H1 (cell line): ENCODE measurements around the gene UBE3B. TPM values are rescaled to one million over a fixed set of nuclear protein-coding genes. Genes with fewer than 3 reads are reported as not detected.

Experiments used
- CTCF ChIA-PET: fragments of 300-600 bp; sonication (Branson Sonifier 250); formaldehyde crosslinking; loops from one replicate; lab custom pipeline; 2021; ENCODE audit not compliant: partially characterized antibody; lab: Charles Lee
- POLR2A ChIA-PET: fragments of 300-600 bp; sonication (Branson Sonifier 250); formaldehyde crosslinking; loops from one replicate; lab custom pipeline; 2021; ENCODE audit warnings: inconsistent platforms; ENCODE audit not compliant: partially characterized antibody; lab: Charles Lee
- DNase-seq, 2 experiments: peaks; one replicate each; pipeline versions ENCODE4 v3.0.0 to v3.0.0-alpha.2; 2010 to 2022; ENCODE audit warnings: low spot score in 2 of 2, low read depth in 1 of 2, mixed read lengths in 1 of 2
- FAIRE-seq: peaks from 2 replicates; lab custom pipeline; 2011; peaks lifted over from hg19 to GRCh38; lab: Jason Lieb, UNC
- H2AFZ ChIP-seq: 2 replicates; pipeline ENCODE4 v1.8.1; 2012; ENCODE audit warnings: low read length, inconsistent platforms
- H2AK5ac ChIP-seq: 2 replicates; pipeline ENCODE4 v1.6.1; 2013; ENCODE audit warnings: low read depth, low read length
- H2BK120ac ChIP-seq: replicated peaks from 2 replicates; pipeline ENCODE3; 2013; ENCODE audit warnings: low read depth, low read length, inconsistent platforms
- H2BK12ac ChIP-seq: 2 replicates; pipeline ENCODE4 v1.6.1; 2013; ENCODE audit warnings: low read depth, low read length
- H2BK15ac ChIP-seq: 2 replicates; pipeline ENCODE4 v1.6.1; 2013; ENCODE audit warnings: low read length
- H2BK20ac ChIP-seq: 2 replicates; pipeline ENCODE4 v1.6.1; 2013; ENCODE audit warnings: low read length
- H2BK5ac ChIP-seq: 2 replicates; pipeline ENCODE4 v1.6.1; 2013; ENCODE audit warnings: low read depth, low read length
- H3K14ac ChIP-seq: 2 replicates; pipeline ENCODE4 v1.6.1; 2013; ENCODE audit warnings: inconsistent platforms; ENCODE audit not compliant: insufficient read length
- H3K18ac ChIP-seq: 2 replicates; pipeline ENCODE4 v1.6.1; 2013; ENCODE audit warnings: low read length; ENCODE audit errors: extremely low read depth
- H3K23ac ChIP-seq: 2 replicates; pipeline ENCODE4 v1.6.1; 2013; ENCODE audit warnings: inconsistent platforms; ENCODE audit not compliant: insufficient read length
- H3K23me2 ChIP-seq: 2 replicates; pipeline ENCODE4 v1.6.1; 2013; ENCODE audit warnings: low read depth, low read length
- H3K27ac ChIP-seq: 2 replicates; pipeline ENCODE4 v1.6.1; 2011; ENCODE audit warnings: low read depth, low read length, inconsistent platforms
- H3K27me3 ChIP-seq, 4 experiments: replicated peaks in 1 of 4; 1 replicate in 1 of 4; 2 replicates in 3 of 4; pipeline versions ENCODE4 v1.6.1 to v1.8.1; 2011 to 2013; ENCODE audit warnings: low read length in 3 of 4, mild to moderate bottlenecking in 3 of 4, inconsistent platforms in 2 of 4, mixed read lengths in 2 of 4, moderate library complexity in 1 of 4; ENCODE audit not compliant: control insufficient read depth in 3 of 4, insufficient read depth in 3 of 4; ENCODE audit errors: extremely low read depth in 1 of 4
- H3K36me3 ChIP-seq, 4 experiments: 2 replicates each; pipeline versions ENCODE4 v1.6.1 to v1.8.1; 2011 to 2013; ENCODE audit warnings: mild to moderate bottlenecking in 4 of 4, low read length in 3 of 4, moderate library complexity in 2 of 4, control low read depth in 1 of 4, inconsistent platforms in 1 of 4; ENCODE audit not compliant: insufficient read depth in 4 of 4, control insufficient read depth in 2 of 4
- H3K4ac ChIP-seq: replicated peaks from 2 replicates; pipeline ENCODE3; 2013; ENCODE audit warnings: low read length, low read depth, mixed read lengths, inconsistent platforms; ENCODE audit not compliant: insufficient read length
- H3K4me1 ChIP-seq, 4 experiments: replicated peaks in 1 of 4; 1 replicate in 1 of 4; 2 replicates in 3 of 4; pipeline versions ENCODE4 v1.6.1 to v1.8.1; 2011 to 2013; ENCODE audit warnings: low read length in 3 of 4, inconsistent platforms in 2 of 4, mixed read lengths in 1 of 4; ENCODE audit not compliant: insufficient read depth in 4 of 4, control insufficient read depth in 3 of 4
- H3K4me2 ChIP-seq, 2 experiments: 2 replicates each; pipeline versions ENCODE4 v1.6.1 to v1.8.1; 2011 to 2013; ENCODE audit warnings: low read depth in 2 of 2, low read length in 2 of 2, control low read depth in 1 of 2, inconsistent platforms in 1 of 2, mild to moderate bottlenecking in 1 of 2; ENCODE audit not compliant: insufficient read depth in 1 of 2
- H3K4me3 ChIP-seq, 4 experiments: fragments of 200-600, 300-600 bp in 1 of 4; sonication (generic), shearing (Covaris generic), sonication (Bioruptor Twin) in 1 of 4; 2 replicates each; pipeline versions ENCODE4 v1.5.1 to v1.8.1; 2011 to 2016; ENCODE audit warnings: low read length in 4 of 4, low read depth in 3 of 4, control low read depth in 2 of 4, inconsistent platforms in 2 of 4, mild to moderate bottlenecking in 2 of 4, mixed read lengths in 1 of 4, moderate library complexity in 1 of 4; ENCODE audit not compliant: insufficient read depth in 2 of 4; ENCODE audit errors: extremely low read depth in 1 of 4
- H3K56ac ChIP-seq: replicated peaks from 2 replicates; pipeline ENCODE3; 2013; ENCODE audit warnings: low read depth, mild to moderate bottlenecking, mixed read lengths, low read length, inconsistent platforms; ENCODE audit not compliant: insufficient read length
- H3K79me1 ChIP-seq: 2 replicates; pipeline ENCODE4 v1.6.1; 2013; ENCODE audit warnings: low read depth, low read length, control low read depth
- H3K79me2 ChIP-seq, 2 experiments: 2 replicates each; pipeline versions ENCODE4 v1.6.1 to v1.8.1; 2012 to 2013; ENCODE audit warnings: low read length in 2 of 2, mild to moderate bottlenecking in 2 of 2, inconsistent platforms in 1 of 2; ENCODE audit not compliant: insufficient read depth in 2 of 2, control insufficient read depth in 1 of 2
- H3K9ac ChIP-seq, 4 experiments: replicated peaks in 1 of 4; 1 replicate in 1 of 4; 2 replicates in 3 of 4; pipeline versions ENCODE4 v1.6.1 to v1.8.1; 2011 to 2013; ENCODE audit warnings: low read depth in 3 of 4, low read length in 3 of 4, control low read depth in 2 of 4, mild to moderate bottlenecking in 2 of 4, moderate library complexity in 2 of 4, inconsistent platforms in 1 of 4; ENCODE audit errors: extremely low read depth in 1 of 4
- H3K9me3 ChIP-seq, 2 experiments: 2 replicates each; pipeline versions ENCODE4 v1.6.1 to v1.8.1; 2012 to 2013; ENCODE audit warnings: mild to moderate bottlenecking in 2 of 2, moderate library complexity in 2 of 2, control low read depth in 1 of 2, inconsistent platforms in 1 of 2, low read depth in 1 of 2, low read length in 1 of 2, mixed read lengths in 1 of 2; ENCODE audit not compliant: insufficient read depth in 2 of 2
- H4K20me1 ChIP-seq, 2 experiments: replicated peaks in 1 of 2; 2 replicates each; pipeline versions ENCODE3 to v1.8.1; 2011 to 2013; ENCODE audit warnings: inconsistent platforms in 2 of 2, low read length in 2 of 2, mild to moderate bottlenecking in 1 of 2; ENCODE audit not compliant: insufficient read depth in 2 of 2, control insufficient read depth in 1 of 2
- H4K5ac ChIP-seq: 2 replicates; pipeline ENCODE4 v1.6.1; 2013; ENCODE audit warnings: low read length, low read depth, mixed read lengths, inconsistent platforms; ENCODE audit not compliant: insufficient read length
- H4K8ac ChIP-seq: 2 replicates; pipeline ENCODE4 v1.8.0; 2013; ENCODE audit warnings: mild to moderate bottlenecking, moderate library complexity, low read length, inconsistent platforms; ENCODE audit not compliant: insufficient read depth; ENCODE audit errors: extremely low read depth
- H4K91ac ChIP-seq: replicated peaks from 2 replicates; pipeline ENCODE3; 2013; ENCODE audit warnings: low read length, mixed read lengths, inconsistent platforms; ENCODE audit not compliant: insufficient read length
- BCL11A ChIP-seq, 2 experiments: IDR thresholded peaks; one replicate each; pipeline ENCODE4 v1.6.1; 2011; ENCODE audit warnings: low read depth in 2 of 2, low read length in 2 of 2, mild to moderate bottlenecking in 2 of 2
- E2F6 ChIP-seq: IDR thresholded peaks from 2 replicates; pipeline ENCODE4 v1.6.1; 2012; ENCODE audit warnings: inconsistent platforms
- EZH2 ChIP-seq: fragments of 200-600 bp; sonication (generic); IDR thresholded peaks from 2 replicates; pipeline ENCODE4 v1.7.1; 2012; ENCODE audit warnings: low read depth, mild to moderate bottlenecking, moderate library complexity, low read length, inconsistent platforms; ENCODE audit not compliant: severe bottlenecking
- POLR2A ChIP-seq, 2 experiments: IDR thresholded peaks; 1 replicate in 1 of 2; 2 replicates in 1 of 2; pipeline ENCODE4 v1.6.1; 2011; ENCODE audit warnings: low read depth in 2 of 2, low read length in 2 of 2, mild to moderate bottlenecking in 2 of 2; ENCODE audit errors: control extremely low read depth in 1 of 2
- POLR2AphosphoS5 ChIP-seq: IDR thresholded peaks from 2 replicates; pipeline ENCODE4 v1.6.1; 2011; ENCODE audit warnings: low read depth, low read length
- RBBP5 ChIP-seq: IDR thresholded peaks from 2 replicates; pipeline ENCODE4 v1.7.1; 2012; ENCODE audit warnings: low read depth, mild to moderate bottlenecking, inconsistent platforms, low read length, moderate library complexity, borderline replicate concordance
- TAF7 ChIP-seq: optimal IDR thresholded peaks from 2 replicates; pipeline ENCODE3; 2011; ENCODE audit warnings: low read depth, mild to moderate bottlenecking, inconsistent platforms, low read length, moderate library complexity, borderline replicate concordance
- TBP ChIP-seq: IDR thresholded peaks from 2 replicates; pipeline ENCODE4 v1.6.1; 2011; ENCODE audit warnings: low read depth, low read length, improper control_type of control experiment
- TCF12 ChIP-seq: IDR thresholded peaks from 2 replicates; pipeline ENCODE4 v1.6.1; 2011; ENCODE audit warnings: low read depth, mild to moderate bottlenecking, low read length
- YY1 ChIP-seq: IDR thresholded peaks from 2 replicates; pipeline ENCODE4 v1.6.1; 2011; ENCODE audit warnings: low read depth, mild to moderate bottlenecking, low read length
- WGBS, 2 experiments: shearing (Covaris generic) in 1 of 2; methylation state at CpG; one replicate each; pipeline versions ENCODE4 v1.1.6 to v1.1.7; 2013 to 2015; ENCODE audit warnings: low lambda C conversion rate in 2 of 2, mixed read lengths in 2 of 2, inconsistent platforms in 1 of 2, low coverage in 1 of 2, missing lambda C conversion rate in 1 of 2; ENCODE audit not compliant: insufficient replicate concordance in 2 of 2, insufficient coverage in 1 of 2, insufficient read length in 1 of 2; ENCODE audit errors: extremely low coverage in 1 of 2, missing lambda C conversion rate in 1 of 2; 5-methylcytosine and 5-hydroxymethylcytosine counted together
- polyA plus RNA-seq, 7 experiments: library from polyadenylated mRNA; depleted of rRNA in 3 of 7; stranded (reverse) in 5 of 7; unstranded in 2 of 7; fragments of >200 nt in 5 of 7; fragments of 200-250 nt in 2 of 7; gene quantifications; 1 replicate in 5 of 7; 2 replicates in 1 of 7; 4 replicates in 1 of 7; pipeline versions ENCODE4 v1.2.1 to v1.2.3, GENCODE V29; 2011 to 2013; ENCODE audit warnings: missing spikeins in 2 of 7, mixed read lengths in 2 of 7
- total RNA-seq: library from RNA; stranded (reverse); fragmentation: NEBNext Ultra II Directional; extraction: Animal tissue kit (Norgen Biotek cat#: 25700); gene quantifications from 2 replicates; pipeline ENCODE4 v1.2.1, GENCODE V29; 2021
- TF ChIP-seq, protein P1 (sequence below): IDR thresholded peaks from 2 replicates; pipeline ENCODE4 v1.6.1; 2012; ENCODE audit warnings: low read length, inconsistent platforms

Gene UBE3B
- total and polyA plus RNA-seq, 2 of the 8 experiments (the other 6 are each of a cell fraction or from before 2014, with no cell fraction given) = 14.0 to 21.1 TPM

- Histone ChIP-seq H2BK15ac (no peak overlapping the region), H4K20me1 (no peaks in the 10 kb centered on the region), H3K9me3 (no peaks in the 10 kb centered on the region), H2BK20ac (no peak overlapping the region), H3K23ac (no peak overlapping the region), H4K91ac (no peak overlapping the region), H3K56ac (no peak overlapping the region), H3K9ac (no peak overlapping the region), H3K79me1 (no peaks in the 10 kb centered on the region), H3K36me3 (peaks cover 0 to 3% (median 0%) of the 10 kb centered on the region in 4 experiments; a peak in 3 of 8 replicates), H3K4ac (no peak overlapping the region), H2BK12ac (no peak overlapping the region), H4K8ac (no peak overlapping the region), H3K4me2 (no peak overlapping the region), H3K79me2 (no peaks in the 10 kb centered on the region), H3K14ac (no peak overlapping the region), H3K27me3 (no peaks in the 10 kb centered on the region), H2AK5ac (no peak overlapping the region), H3K23me2 (no peaks in the 10 kb centered on the region), H3K27ac (no peak overlapping the region), H2AFZ (no peak overlapping the region), H2BK120ac (no peak overlapping the region), H3K4me3 (no peak overlapping the region), H2BK5ac (no peak overlapping the region), H4K5ac (no peak overlapping the region), H3K18ac (no peak overlapping the region), H3K4me1 (peaks cover 0 to 6% (median 2%) of the 10 kb centered on the region in 4 experiments; a peak in 4 of 7 replicates)
- CTCF ChIA-PET = interaction anchor here (1.4 to 2.3 kb wide), 3 partner anchors 9 to 26 kb away, joined by 3 to 10 read pairs (median 8); no protein-coding TSS in a partner anchor
- no peak for FAIRE-seq
- 90% methylated on average over 8 of the region's 8 CpGs; no CpG with 5 or more reads in 1 of the 2 experiments for WGBS, 2 experiments
- DNase-seq = no peak
- POLR2A ChIA-PET = no interaction called here
- TF ChIP-seq RBBP5 (no peak), TCF12 (no peak), YY1 (no peak), TAF7 (no peak), TBP (no peak), E2F6 (no peak), EZH2 (no peak), POLR2AphosphoS5 (no peak), BCL11A (IDR thresholded peaks at IDR 0.05; ENCODE audit: low read depth in 2 of 2, low read length in 2 of 2) (no peak), POLR2A (IDR thresholded peaks at IDR 0.05; ENCODE audit: control extremely low read depth in 1 of 2, low read depth in 2 of 2, low read length in 2 of 2) (no peak)
- TF ChIP-seq, protein P1, sequence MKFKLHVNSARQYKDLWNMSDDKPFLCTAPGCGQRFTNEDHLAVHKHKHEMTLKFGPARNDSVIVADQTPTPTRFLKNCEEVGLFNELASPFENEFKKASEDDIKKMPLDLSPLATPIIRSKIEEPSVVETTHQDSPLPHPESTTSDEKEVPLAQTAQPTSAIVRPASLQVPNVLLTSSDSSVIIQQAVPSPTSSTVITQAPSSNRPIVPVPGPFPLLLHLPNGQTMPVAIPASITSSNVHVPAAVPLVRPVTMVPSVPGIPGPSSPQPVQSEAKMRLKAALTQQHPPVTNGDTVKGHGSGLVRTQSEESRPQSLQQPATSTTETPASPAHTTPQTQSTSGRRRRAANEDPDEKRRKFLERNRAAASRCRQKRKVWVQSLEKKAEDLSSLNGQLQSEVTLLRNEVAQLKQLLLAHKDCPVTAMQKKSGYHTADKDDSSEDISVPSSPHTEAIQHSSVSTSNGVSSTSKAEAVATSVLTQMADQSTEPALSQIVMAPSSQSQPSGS = no peak
These were observed 50.2 kb downstream of the UBE3B start for GRCh38 chr12:109527489-109528123.
